ENCODE results near the gene CEP97. TPM values are rescaled to one million over a fixed set of nuclear protein-coding genes. Genes with fewer than 3 reads are reported as not detected.
"Not testable (repeated sequence)": the region's sequence is repeated elsewhere in the genome, so short reads cannot be mapped to it uniquely, and the experiment has no call there.

Gene CEP97
- total RNA-seq, 1 donor from 2014 or later, result 7.2 TPM

- Mint-ChIP-seq H3K27me3 (ENCODE audit: unreplicated experiment) (no peaks in the 10 kb centered on the region), H3K27ac (ENCODE audit: unreplicated experiment) (no peak overlapping the region), H3K36me3 (ENCODE audit: low read depth, unreplicated experiment) (peaks cover 38% of the 10 kb centered on the region), H3K9me3 (ENCODE audit: unreplicated experiment) (no peaks in the 10 kb centered on the region), H3K4me1 (ENCODE audit: unreplicated experiment) (no peaks in the 10 kb centered on the region), H3K4me3 (ENCODE audit: unreplicated experiment) (no peak overlapping the region)
- DNase-seq (ENCODE audit: low spot score), result no peak
- TF ChIP-seq, protein P1, sequence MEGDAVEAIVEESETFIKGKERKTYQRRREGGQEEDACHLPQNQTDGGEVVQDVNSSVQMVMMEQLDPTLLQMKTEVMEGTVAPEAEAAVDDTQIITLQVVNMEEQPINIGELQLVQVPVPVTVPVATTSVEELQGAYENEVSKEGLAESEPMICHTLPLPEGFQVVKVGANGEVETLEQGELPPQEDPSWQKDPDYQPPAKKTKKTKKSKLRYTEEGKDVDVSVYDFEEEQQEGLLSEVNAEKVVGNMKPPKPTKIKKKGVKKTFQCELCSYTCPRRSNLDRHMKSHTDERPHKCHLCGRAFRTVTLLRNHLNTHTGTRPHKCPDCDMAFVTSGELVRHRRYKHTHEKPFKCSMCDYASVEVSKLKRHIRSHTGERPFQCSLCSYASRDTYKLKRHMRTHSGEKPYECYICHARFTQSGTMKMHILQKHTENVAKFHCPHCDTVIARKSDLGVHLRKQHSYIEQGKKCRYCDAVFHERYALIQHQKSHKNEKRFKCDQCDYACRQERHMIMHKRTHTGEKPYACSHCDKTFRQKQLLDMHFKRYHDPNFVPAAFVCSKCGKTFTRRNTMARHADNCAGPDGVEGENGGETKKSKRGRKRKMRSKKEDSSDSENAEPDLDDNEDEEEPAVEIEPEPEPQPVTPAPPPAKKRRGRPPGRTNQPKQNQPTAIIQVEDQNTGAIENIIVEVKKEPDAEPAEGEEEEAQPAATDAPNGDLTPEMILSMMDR (IDR thresholded peaks at IDR 0.05; ENCODE audit: unreplicated experiment), result no peak
These were observed 7.8 kb downstream of the CEP97 start for GRCh38 chr3:101732240-101732641.

GRCh38 chr3:101735833-101736232 lies 11.4 kb downstream of the CEP97 start:
- TF ChIP-seq, protein P1 (IDR thresholded peaks at IDR 0.05; ENCODE audit: unreplicated experiment), result no peak
- H3K4me3 Mint-ChIP-seq (ENCODE audit: unreplicated experiment), result no peak overlapping the region
- H3K4me1 Mint-ChIP-seq (ENCODE audit: unreplicated experiment), result no peaks in the 10 kb centered on the region
- H3K9me3 Mint-ChIP-seq (ENCODE audit: unreplicated experiment), result no peaks in the 10 kb centered on the region
- peaks cover 51% of the 10 kb centered on the region for H3K36me3 Mint-ChIP-seq (ENCODE audit: low read depth, unreplicated experiment)
- H3K27me3 Mint-ChIP-seq (ENCODE audit: unreplicated experiment), result peaks cover 2% of the 10 kb centered on the region
- DNase-seq (ENCODE audit: low spot score), result no peak
- no peak overlapping the region for H3K27ac Mint-ChIP-seq (ENCODE audit: unreplicated experiment)

DNA sequence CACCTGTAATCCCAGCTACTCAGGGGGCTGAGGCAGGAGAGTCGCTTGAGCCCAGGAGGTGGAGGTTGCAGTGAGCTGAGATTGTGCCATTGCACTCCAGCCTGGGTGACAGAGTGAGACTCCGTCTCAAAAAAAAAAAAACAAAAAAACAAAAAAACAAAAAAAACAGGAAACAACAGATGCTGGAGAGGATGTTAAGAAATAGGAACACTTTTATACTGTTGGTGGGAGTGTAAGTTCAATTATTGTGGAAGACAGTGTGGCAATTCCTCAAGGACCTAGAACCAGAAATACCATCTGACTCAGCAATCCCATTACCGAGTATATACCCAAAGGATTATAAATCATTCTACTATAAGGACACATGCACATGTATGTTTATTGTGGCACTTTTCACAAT lies 17.5 kb downstream of the CEP97 start:
- not testable (repeated sequence) for H3K27me3 Mint-ChIP-seq (ENCODE audit: unreplicated experiment); DNase-seq (ENCODE audit: low spot score); H3K4me3 Mint-ChIP-seq (ENCODE audit: unreplicated experiment); H3K4me1 Mint-ChIP-seq (ENCODE audit: unreplicated experiment); H3K27ac Mint-ChIP-seq (ENCODE audit: unreplicated experiment); H3K9me3 Mint-ChIP-seq (ENCODE audit: unreplicated experiment)
- peaks cover 35% of the 10 kb centered on the region for H3K36me3 Mint-ChIP-seq (ENCODE audit: low read depth, unreplicated experiment)

GRCh38 chr3:101744811-101745210 lies 20.4 kb downstream of the CEP97 start:
- no peak overlapping the region for H3K27ac Mint-ChIP-seq (ENCODE audit: unreplicated experiment)

DNA sequence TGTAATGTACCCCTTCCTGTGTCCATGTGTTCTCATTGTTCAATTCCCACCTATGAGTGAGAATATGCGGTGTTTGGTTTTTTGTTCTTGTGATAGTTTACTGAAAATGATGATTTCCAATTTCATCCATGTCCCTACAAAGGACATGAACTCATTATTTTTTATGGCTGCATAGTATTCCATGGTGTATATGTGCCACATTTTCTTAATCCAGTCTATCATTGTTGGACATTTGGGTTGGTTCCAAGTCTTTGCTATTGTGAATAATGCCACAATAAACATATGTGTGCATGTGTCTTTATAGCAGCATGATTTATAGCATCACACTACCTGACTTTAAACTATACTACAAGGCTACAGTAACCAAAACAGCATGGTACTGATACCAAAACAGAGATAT lies 21.5 kb downstream of the CEP97 start:
- not testable (repeated sequence) for H3K27me3 Mint-ChIP-seq (ENCODE audit: unreplicated experiment); H3K4me1 Mint-ChIP-seq (ENCODE audit: unreplicated experiment)

More at GRCh38 chr3:101744811-101745210, 20.4 kb downstream of the CEP97 start:
- no peaks in the 10 kb centered on the region for H3K4me1 Mint-ChIP-seq (ENCODE audit: unreplicated experiment)
- no peak overlapping the region for H3K4me3 Mint-ChIP-seq (ENCODE audit: unreplicated experiment)
- peaks cover 3% of the 10 kb centered on the region for H3K27me3 Mint-ChIP-seq (ENCODE audit: unreplicated experiment)
- TF ChIP-seq, protein P1 (IDR thresholded peaks at IDR 0.05; ENCODE audit: unreplicated experiment), result no peak
- H3K9me3 Mint-ChIP-seq (ENCODE audit: unreplicated experiment), result no peaks in the 10 kb centered on the region
- peaks cover 13% of the 10 kb centered on the region for H3K36me3 Mint-ChIP-seq (ENCODE audit: low read depth, unreplicated experiment)
- DNase-seq (ENCODE audit: low spot score), result no peak

DNA sequence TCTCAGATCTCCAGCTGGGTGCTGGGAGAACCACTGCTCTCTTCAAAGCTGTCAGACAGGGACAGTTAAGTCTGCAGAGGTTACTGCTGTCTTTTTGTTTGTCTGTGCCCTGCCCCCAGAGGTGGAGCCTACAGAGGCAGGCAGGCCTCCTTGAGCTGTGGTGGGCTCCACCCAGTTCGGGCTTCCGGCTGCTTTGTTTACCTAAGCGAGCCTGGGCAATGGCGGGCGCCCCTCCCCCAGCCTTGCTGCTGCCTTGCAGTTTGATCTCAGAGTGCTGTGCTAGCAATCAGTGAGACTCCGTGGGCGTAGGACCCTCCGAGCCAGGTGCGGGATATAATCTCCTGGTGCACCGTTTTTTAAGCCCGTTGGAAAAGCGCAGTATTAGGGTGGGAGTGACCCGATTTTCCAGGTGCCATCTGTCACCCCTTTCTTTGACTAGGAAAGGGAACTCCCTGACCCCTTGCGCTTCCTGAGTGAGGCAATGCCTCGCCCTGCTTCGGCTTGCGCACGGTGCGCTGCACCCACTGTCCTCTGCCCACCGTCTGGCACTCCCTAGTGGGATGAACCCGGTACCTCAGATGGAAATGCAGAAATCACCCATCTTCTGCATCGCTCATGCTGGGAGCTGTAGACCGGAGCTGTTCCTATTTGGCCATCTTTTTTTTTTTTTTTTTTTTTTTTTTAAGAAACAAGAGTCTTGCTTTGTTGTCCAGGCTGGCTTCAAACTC lies 29.1 kb downstream of the CEP97 start:
- H3K4me1 Mint-ChIP-seq (ENCODE audit: unreplicated experiment); H3K27ac Mint-ChIP-seq (ENCODE audit: unreplicated experiment); H3K27me3 Mint-ChIP-seq (ENCODE audit: unreplicated experiment); DNase-seq (ENCODE audit: low spot score); H3K4me3 Mint-ChIP-seq (ENCODE audit: unreplicated experiment); H3K9me3 Mint-ChIP-seq (ENCODE audit: unreplicated experiment): not testable (repeated sequence)
- peaks cover 29% of the 10 kb centered on the region for H3K36me3 Mint-ChIP-seq (ENCODE audit: low read depth, unreplicated experiment)

More for the DNA sequence above, 21.5 kb downstream of the CEP97 start:
- not testable (repeated sequence) for H3K4me3 Mint-ChIP-seq (ENCODE audit: unreplicated experiment); DNase-seq (ENCODE audit: low spot score); H3K27ac Mint-ChIP-seq (ENCODE audit: unreplicated experiment); H3K9me3 Mint-ChIP-seq (ENCODE audit: unreplicated experiment)
- peaks cover 17% of the 10 kb centered on the region for H3K36me3 Mint-ChIP-seq (ENCODE audit: low read depth, unreplicated experiment)

Data from endothelial cell (in vitro differentiated cells).